CMK (cell line): ENCODE data around the gene BPIFB1.

Experiments
- DNase-seq: peaks from one replicate; pipeline ENCODE4 v3.0.0-alpha.2; 2010; ENCODE audit warnings: low read depth

Gene BPIFB1

GRCh38 chr20:33325350-33325749 is 42.3 kb downstream of the BPIFB1 start:
- DNase-seq: no peak

- no peak for DNase-seq
Measured at GRCh38 chr20:33328157-33329137, 45.4 kb downstream of the BPIFB1 start.

DNA sequence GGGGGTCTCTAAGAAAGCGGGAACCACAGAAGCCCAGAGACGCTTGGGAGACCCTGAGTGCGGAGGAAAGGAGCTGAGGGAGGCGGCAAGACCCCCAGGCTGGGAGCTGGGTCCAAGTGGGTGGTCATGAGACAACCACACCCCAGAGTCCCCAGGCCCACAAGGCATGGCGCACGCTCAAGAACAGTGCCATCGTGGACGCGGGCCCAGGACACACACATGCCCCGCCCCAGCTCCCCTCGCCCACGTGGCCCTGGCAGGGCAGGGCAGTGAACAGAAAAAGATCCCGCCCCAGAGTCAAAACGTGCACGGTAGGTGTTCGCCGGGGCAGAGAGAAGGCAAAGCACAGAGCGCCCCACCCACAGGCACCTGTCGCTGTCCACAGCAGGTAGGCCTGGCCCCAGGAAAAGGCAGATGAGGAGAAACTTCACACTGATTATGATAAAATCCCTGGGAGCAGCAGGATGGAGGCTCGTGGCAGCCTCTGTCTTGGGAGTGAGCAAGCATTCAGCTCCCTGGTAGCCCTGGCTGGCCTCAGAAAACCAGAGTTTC is 50.0 kb downstream of the BPIFB1 start:
- DNase-seq: no peak

DNA sequence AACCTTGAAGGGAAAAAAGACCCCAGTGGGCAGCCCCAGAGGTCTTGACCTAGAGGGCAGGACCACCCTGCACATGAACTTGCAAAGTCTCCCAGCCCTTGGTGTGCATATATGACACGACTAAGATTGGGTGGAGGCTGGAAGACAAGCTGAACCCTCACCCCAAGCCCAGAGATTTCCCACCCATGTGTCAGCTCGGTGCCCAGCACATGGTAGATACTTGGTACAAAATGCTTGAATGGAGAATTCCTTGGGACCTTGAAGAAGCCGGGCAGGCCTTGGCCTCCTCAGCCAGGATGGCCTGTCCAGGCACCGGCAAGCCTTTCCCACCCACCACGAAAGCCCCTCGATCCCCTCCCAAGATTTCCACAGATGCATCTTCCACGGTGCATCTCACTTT is 50.6 kb downstream of the BPIFB1 start:
- no peak for DNase-seq

DNA sequence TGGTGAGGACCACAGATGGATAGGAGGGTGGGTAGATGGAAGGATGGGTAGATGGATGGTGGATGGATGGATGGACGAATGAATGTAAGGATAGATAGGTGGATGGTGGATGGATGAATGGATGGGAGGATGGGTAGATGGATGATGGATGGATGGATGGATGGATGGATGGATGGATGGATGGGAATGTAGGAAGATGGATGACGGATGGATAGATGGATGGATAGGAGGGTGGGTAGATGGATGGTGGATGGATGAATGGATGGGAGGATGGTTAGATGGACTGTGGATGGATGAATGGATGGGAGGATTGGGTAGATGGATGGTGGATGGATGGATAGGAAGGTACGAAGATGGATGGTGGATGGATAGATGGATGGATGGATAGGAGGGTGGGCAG is 51.1 kb downstream of the BPIFB1 start:
- DNase-seq: no peak

DNA sequence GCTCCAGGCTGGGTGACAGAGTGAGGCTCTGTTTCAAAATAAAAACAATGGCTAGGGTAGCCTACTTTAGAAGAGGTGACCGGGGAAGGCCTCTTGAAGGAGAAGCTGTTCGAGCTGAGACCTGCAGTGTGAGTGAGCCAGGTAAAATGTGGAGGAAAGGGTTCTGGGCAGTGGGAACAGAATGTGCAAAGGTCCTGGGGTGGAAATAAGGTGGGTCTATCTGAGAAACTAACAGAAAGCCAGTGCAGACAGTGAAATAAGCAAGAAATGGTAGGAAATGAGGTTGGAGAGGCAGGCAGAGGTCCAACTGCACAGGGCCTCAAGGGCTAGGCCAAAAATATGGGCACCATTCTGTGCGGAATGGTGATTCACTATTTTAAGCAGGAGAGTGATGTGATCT is 53.4 kb downstream of the BPIFB1 start:
- DNase-seq: no peak

DNA sequence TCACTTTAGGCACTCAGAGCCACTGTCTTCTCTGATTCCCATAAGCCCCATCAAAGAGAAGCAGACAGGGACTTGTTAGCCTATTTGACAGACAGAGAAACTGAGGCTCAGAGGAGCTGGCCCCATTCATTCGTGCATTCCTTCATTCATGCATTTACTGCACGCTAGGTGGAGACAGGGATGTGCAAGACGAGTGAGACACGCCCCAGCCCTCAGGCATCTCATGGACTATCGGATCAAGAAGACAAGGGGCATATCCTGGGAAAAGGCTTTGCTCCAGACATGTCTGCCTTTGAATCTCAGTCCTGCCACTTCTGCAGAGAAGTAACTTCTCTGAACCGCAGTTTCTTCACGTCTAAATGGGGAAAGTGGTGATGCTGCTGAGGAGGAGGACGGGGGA is 54.1 kb downstream of the BPIFB1 start:
- no peak for DNase-seq

DNA sequence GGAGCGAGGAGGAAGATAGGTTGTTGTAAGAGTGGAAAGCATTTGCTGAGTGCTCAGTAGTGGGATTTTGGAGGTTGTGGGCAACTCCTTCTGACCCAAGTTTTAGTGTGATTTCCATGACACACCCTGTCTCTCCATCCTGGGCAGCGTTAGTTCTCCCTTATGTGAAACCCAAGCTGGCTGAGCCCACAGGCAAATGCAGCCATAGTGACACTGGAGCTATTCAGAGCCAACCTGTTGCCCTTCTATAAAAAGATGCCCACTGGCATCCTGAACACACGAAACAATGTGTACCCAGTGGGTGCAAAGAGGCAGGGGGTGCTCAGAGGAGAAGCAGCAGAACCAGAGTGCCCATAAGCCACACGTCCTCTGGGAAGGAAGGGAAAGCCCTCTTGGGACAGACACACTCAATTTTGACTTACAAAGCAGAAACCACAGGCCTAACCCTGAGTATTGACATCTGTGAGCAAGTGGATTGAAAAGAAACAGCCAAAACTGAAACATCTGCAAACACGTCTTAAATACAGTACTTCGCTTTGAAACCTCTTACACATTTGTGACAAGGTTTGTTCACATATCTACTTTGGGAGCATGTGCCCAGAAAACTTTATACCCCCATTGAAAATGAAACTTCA is 54.6 kb downstream of the BPIFB1 start:
- no peak for DNase-seq

DNA sequence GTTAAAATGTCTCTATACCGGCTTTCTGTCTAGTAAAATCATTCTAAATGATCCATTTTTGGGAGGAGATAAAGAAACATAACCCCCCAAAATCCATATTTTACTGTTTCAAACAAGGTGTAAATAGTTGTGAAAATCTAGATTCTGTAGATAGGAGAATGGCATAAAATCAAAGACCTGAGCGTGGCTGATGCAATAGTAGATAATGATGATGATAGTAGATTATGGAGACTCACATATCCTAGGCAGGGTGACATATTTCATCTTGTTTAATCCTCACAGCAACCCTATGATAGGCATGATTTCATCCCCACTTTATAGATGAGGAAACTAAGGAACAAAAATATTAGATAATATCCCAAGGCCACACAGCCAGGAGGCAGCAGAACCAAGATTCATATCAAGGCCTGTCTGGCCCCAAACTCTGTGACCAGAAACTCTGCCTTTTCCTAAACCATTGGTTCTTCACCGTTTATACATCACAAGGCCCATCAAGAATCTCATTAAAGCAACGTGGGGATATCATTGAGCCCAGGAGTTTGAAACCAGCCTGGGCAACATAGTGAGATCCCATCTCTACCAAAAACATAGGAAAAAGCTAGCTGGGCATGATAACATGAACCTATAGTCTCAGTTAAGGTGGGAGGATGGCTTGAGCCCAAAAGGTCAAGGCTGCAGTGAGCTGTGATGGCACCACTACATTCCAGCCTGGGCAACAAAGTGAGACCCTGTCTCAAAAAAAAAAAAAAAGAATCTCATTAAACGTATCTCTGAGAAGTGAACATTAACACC is 55.6 kb downstream of the BPIFB1 start:
- no peak for DNase-seq

- DNase-seq: peak; percentile 77
Measured at GRCh38 chr20:33339515-33340058, 56.6 kb downstream of the BPIFB1 start.

DNA sequence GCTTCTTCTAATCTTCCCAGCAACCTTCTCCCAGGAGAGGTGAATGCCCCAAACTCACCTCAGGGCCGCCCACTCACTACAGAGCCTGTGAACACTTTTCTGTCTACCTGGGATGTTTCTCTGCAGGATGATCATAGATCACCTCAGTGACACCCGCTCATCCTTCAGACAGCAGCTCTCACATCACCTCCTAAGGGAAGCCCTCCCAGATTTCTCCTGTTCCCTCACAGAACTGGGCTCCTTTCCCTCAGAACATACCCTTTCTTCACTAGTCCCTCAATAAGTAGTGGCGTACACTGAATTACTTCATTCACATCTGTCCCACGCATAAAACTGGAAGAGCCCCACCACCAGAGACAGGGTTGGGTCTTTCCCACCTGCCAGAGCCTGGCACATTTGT is 60.5 kb downstream of the BPIFB1 start:
- no peak for DNase-seq

DNA sequence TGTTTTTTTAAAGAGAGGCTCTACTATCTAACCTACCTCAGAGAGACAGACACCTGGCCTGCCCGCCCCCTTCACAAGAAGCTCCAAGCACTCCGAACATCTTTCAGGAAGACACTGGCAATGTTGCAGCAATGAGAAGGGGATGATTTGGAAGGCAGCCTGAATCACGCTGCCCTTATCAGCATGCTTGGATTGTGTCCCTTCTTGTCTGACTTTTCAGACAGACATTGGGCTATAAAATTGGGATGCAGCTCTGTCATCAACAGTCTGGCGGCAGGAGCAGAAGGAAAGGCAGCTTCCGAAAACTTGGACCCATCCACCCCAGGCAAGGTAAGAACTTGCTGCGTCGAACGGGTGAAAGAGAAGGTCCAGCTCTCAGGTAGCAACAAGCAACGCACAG is 62.3 kb downstream of the BPIFB1 start:
- no peak for DNase-seq

GRCh38 chr20:33348136-33348937 is 65.3 kb downstream of the BPIFB1 start:
- no peak for DNase-seq

DNA sequence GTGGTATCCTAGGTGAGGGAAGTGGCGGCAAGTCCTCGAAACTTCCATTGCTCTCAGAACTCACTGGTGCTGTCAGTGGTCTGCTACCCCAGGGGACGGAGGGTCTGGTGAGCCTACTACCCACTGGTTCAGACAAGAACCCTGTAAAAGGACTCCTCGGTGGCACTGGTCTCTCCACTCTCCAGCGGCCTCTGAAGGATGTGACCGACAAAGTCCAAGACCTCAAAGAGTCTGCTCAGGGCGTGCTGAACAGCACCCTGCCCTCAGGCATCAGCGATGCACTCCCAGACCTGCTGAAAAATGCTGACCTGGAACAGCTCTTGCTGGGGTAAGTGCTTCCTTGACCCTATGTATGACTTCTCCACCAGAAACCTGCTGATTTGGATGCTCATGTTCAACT is 66.5 kb downstream of the BPIFB1 start:
- DNase-seq: no peak

- no peak for DNase-seq
Measured at GRCh38 chr20:33351696-33352095, 68.7 kb downstream of the BPIFB1 start.

- DNase-seq: no peak
Measured at GRCh38 chr20:33352258-33353012, 69.4 kb downstream of the BPIFB1 start.

GRCh38 chr20:33353013-33353402 is 70.0 kb downstream of the BPIFB1 start:
- no peak for DNase-seq
